Natural killer cell (primary cell): ENCODE measurements around the gene PPM1L. TPM values are rescaled to one million over a fixed set of nuclear protein-coding genes. Genes with fewer than 3 reads are reported as not detected.

ENCODE experiments used
- ATAC-seq, 3 donors: fragments of 150-1000 bp in 2 of 3; fragments of 200-7000 bp in 1 of 3; cut with Tn5 transposase; 1 replicate in 1 of 3; 2 replicates in 2 of 3; pipeline ENCODE4 v1.10.0; 2021; ENCODE audit warnings: mild to moderate bottlenecking in 2 of 3, moderate library complexity in 2 of 3
- DNase-seq, 2 donors: peaks; one replicate each; pipeline versions ENCODE4 v3.0.0 to v3.0.0-alpha.2; 2013 to 2021; ENCODE audit warnings: mixed read lengths in 1 of 2
- H3K27ac ChIP-seq: one replicate; pipeline ENCODE4 v1.5.1; 2013; ENCODE audit warnings: mild to moderate bottlenecking, low read length
- H3K27me3 ChIP-seq: one replicate; pipeline ENCODE4 v1.6.1; 2013; ENCODE audit warnings: low read length; ENCODE audit not compliant: control insufficient read depth, insufficient read depth
- H3K36me3 ChIP-seq: one replicate; pipeline ENCODE4 v1.6.1; 2013; ENCODE audit warnings: low read length; ENCODE audit not compliant: control insufficient read depth, insufficient read depth
- H3K4me1 ChIP-seq: one replicate; pipeline ENCODE4 v1.6.1; 2013; ENCODE audit warnings: low read length; ENCODE audit not compliant: control insufficient read depth, insufficient read depth
- H3K4me3 ChIP-seq: one replicate; pipeline ENCODE4 v1.5.1; 2013; ENCODE audit warnings: low read length
- H3K9me3 ChIP-seq: one replicate; pipeline ENCODE4 v1.6.1; 2013; ENCODE audit warnings: low read length; ENCODE audit not compliant: control insufficient read depth, insufficient read depth
- H3K27ac Mint-ChIP-seq, 2 donors: one replicate each; pipeline ENCODE4 v1.8.0; 2022; ENCODE audit warnings: mild to moderate bottlenecking in 2 of 2, mixed read lengths in 2 of 2, moderate library complexity in 1 of 2
- H3K27me3 Mint-ChIP-seq, 2 donors: one replicate each; pipeline ENCODE4 v1.8.0; 2022; ENCODE audit warnings: low read depth in 2 of 2, mixed read lengths in 2 of 2
- H3K36me3 Mint-ChIP-seq: one replicate; pipeline ENCODE4 v1.8.0; 2022; ENCODE audit warnings: mixed read lengths
- H3K4me1 Mint-ChIP-seq, 2 donors: one replicate each; pipeline ENCODE4 v1.8.0; 2022; ENCODE audit warnings: mixed read lengths in 2 of 2
- H3K4me3 Mint-ChIP-seq: one replicate; pipeline ENCODE4 v1.8.0; 2022; ENCODE audit warnings: mild to moderate bottlenecking, moderate library complexity, mixed read lengths
- H3K9me3 Mint-ChIP-seq, 2 donors: one replicate each; pipeline ENCODE4 v1.8.0; 2022; ENCODE audit warnings: mixed read lengths in 2 of 2
- WGBS: methylation state at CpG from one replicate; pipeline ENCODE4 v1.1.7; 2013; ENCODE audit warnings: missing lambda C conversion rate; ENCODE audit not compliant: insufficient coverage; 5-methylcytosine and 5-hydroxymethylcytosine counted together
- intact Hi-C: fragments of 100-400 bp; cut with micrococcal nuclease; formaldehyde crosslinking; loops from one replicate; pipeline ENCODE4 v1.14.2; 2022
- total RNA-seq, 4 donors: library from RNA; stranded (reverse); fragments of 120-200 nt in 1 of 4; gene quantifications; one replicate each; pipeline versions ENCODE4 v1.2.3 to v1.2.4, GENCODE V29; 2013 to 2022
- TF ChIP-seq, protein P1 (sequence below): fragments of 200-600 bp; IDR thresholded peaks from one replicate; pipeline ENCODE4 v1.8.0; 2022; ENCODE audit warnings: antibody characterized with exemption

PPM1L gene
- total RNA-seq, 3 donors from 2014 or later (not counting 1 experiment from before 2014, with no cell fraction given) = 52.6 to 73.2 (median 52.9) TPM

DNA sequence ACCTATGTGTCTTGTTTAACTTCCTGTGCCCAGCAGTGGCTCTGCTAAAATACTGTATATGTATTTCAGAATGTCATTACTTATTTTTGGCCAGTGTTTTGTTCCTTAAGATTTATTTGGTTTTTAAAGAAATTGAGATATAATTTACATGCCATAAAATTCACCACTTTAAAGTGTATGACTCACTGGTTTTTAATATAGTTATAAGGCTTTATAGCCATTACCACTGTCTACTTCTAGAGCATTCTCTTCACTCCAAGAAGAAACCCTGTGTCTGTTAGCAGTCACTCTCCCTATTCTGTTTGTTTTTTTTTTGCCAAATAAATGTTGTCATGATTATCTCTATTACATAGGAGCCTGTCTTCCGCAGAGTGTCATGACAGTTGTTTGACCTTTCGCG lies 25.8 kb downstream of the PPM1L start:
- ATAC-seq (peak in 1 of 3 donors; percentile 10), DNase-seq (no peak)
- H3K27ac ChIP-seq = no peak overlapping the region
- H3K27me3 ChIP-seq = no peaks in the 10 kb centered on the region
- Mint-ChIP-seq H3K4me1 (peaks cover 68 to 75% of the 10 kb centered on the region in 2 donors), H3K4me3 (peak overlapping the region; percentile 13), H3K9me3 (peaks cover 0 to 2% of the 10 kb centered on the region in 2 donors), H3K36me3 (peaks cover 2% of the 10 kb centered on the region), H3K27me3 (no peaks in the 10 kb centered on the region), H3K27ac (peak overlapping the region; percentile 73 to 77)
- H3K36me3 ChIP-seq = no peaks in the 10 kb centered on the region
- TF ChIP-seq, protein P1, sequence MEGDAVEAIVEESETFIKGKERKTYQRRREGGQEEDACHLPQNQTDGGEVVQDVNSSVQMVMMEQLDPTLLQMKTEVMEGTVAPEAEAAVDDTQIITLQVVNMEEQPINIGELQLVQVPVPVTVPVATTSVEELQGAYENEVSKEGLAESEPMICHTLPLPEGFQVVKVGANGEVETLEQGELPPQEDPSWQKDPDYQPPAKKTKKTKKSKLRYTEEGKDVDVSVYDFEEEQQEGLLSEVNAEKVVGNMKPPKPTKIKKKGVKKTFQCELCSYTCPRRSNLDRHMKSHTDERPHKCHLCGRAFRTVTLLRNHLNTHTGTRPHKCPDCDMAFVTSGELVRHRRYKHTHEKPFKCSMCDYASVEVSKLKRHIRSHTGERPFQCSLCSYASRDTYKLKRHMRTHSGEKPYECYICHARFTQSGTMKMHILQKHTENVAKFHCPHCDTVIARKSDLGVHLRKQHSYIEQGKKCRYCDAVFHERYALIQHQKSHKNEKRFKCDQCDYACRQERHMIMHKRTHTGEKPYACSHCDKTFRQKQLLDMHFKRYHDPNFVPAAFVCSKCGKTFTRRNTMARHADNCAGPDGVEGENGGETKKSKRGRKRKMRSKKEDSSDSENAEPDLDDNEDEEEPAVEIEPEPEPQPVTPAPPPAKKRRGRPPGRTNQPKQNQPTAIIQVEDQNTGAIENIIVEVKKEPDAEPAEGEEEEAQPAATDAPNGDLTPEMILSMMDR = no peak
- no peak overlapping the region for H3K4me3 ChIP-seq
- H3K9me3 ChIP-seq = no peaks in the 10 kb centered on the region
- H3K4me1 ChIP-seq = peaks cover 11% of the 10 kb centered on the region
- no CpG with 5 or more reads among the region's 3 CpGs for WGBS
- intact Hi-C loops = loop anchor here (10.0 kb wide), 1 partner anchor 53 kb away; no protein-coding TSS in a partner anchor

GRCh38 chr3:160784853-160785252 lies 28.8 kb downstream of the PPM1L start:
- Histone ChIP-seq H3K9me3 (no peaks in the 10 kb centered on the region), H3K27ac (no peak overlapping the region), H3K4me3 (no peak overlapping the region), H3K27me3 (no peaks in the 10 kb centered on the region), H3K36me3 (no peaks in the 10 kb centered on the region), H3K4me1 (peaks cover 5% of the 10 kb centered on the region)
- H3K27me3 Mint-ChIP-seq = no peaks in the 10 kb centered on the region
- TF ChIP-seq, protein P1 = no peak
- DNase-seq = no peak
- H3K36me3 Mint-ChIP-seq = peaks cover 15% of the 10 kb centered on the region
- ATAC-seq = peak; percentile 71 to 86 (median 77)
- no peak overlapping the region for H3K27ac Mint-ChIP-seq
- H3K4me3 Mint-ChIP-seq = peak overlapping the region; percentile 3
- H3K4me1 Mint-ChIP-seq = peaks cover 59 to 62% of the 10 kb centered on the region in 2 donors
- peaks cover 0 to 2% of the 10 kb centered on the region in 2 donors for H3K9me3 Mint-ChIP-seq
- intact Hi-C loops = loop anchor here (2.0 to 10.0 kb wide), 2 partner anchors 16 to 50 kb away; no protein-coding TSS in a partner anchor

DNA sequence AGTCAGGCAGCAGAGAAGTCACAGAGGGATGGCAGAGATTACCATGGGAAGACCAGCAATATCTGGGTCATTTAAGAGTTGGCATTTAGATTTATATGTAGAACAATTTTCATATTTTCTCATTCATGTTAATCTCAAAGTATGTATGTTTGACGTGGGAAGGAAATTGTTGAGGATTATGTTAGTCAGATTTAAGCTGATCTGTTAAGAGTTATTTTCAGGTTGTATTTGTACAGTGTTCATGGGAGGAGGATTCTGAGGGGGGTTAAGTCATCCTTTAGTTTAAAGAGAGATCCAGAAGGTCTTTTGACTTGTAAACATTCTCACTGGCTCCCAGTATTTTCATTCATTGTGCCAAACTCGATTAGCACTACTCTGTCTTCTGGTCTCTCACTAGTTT lies 34.7 kb downstream of the PPM1L start:
- no peaks in the 10 kb centered on the region for H3K36me3 ChIP-seq
- H3K4me1 Mint-ChIP-seq = peaks cover 54 to 60% of the 10 kb centered on the region in 2 donors

More for the DNA sequence above, 34.7 kb downstream of the PPM1L start:
- Histone ChIP-seq H3K27ac (no peak overlapping the region), H3K27me3 (no peaks in the 10 kb centered on the region), H3K9me3 (no peaks in the 10 kb centered on the region), H3K4me1 (peaks cover 6% of the 10 kb centered on the region), H3K4me3 (no peak overlapping the region)
- intact Hi-C loops = no loop called here
- Mint-ChIP-seq H3K27me3 (no peaks in the 10 kb centered on the region), H3K4me3 (no peak overlapping the region), H3K27ac (peak overlapping the region in 1 of 2 donors; percentile 5), H3K36me3 (peaks cover 15% of the 10 kb centered on the region), H3K9me3 (peaks cover 0 to 2% of the 10 kb centered on the region in 2 donors)
- DNase-seq (no peak), ATAC-seq (no peak)
- TF ChIP-seq, protein P1 = no peak
- 74% methylated on average over 2 of the region's 2 CpGs for WGBS
